Panc1 (cell line): ENCODE results near the gene SUGCT. TPM values are rescaled to one million over a fixed set of nuclear protein-coding genes. Genes with fewer than 3 reads are reported as not detected.

Source experiments
- ATAC-seq: fragments of 200-7000 bp; cut with Tn5 transposase; 2 replicates; pipeline ENCODE4 v1.9.1; 2020; ENCODE audit warnings: mild to moderate bottlenecking, moderate library complexity
- BruUV-seq: library from RNA; stranded (reverse); fragments of 400-500 nt; replicated peaks from 2 replicates; lab custom pipeline; 2021; lab: Mats Ljungman, UMichigan
- CTCF ChIA-PET: fragments of 300-600 bp; sonication (Branson Sonifier 250); formaldehyde crosslinking; loops from one replicate; lab custom pipeline; 2022; ENCODE audit warnings: antibody characterized with exemption; lab: Charles Lee
- POLR2A ChIA-PET: fragments of 300-600 bp; sonication (Branson Sonifier 250); formaldehyde crosslinking; loops from one replicate; lab custom pipeline; 2022; ENCODE audit warnings: antibody characterized with exemption; lab: Charles Lee
- DNase-seq: peaks from one replicate; pipeline ENCODE4 v3.0.0-alpha.2; 2010; ENCODE audit warnings: low read depth, low spot score
- H3K27ac ChIP-seq: 2 replicates; pipeline ENCODE4 v1.5.1; 2011; ENCODE audit warnings: mild to moderate bottlenecking, low read length, inconsistent platforms
- H3K27me3 ChIP-seq: fragments of 200-500 bp; sonication (Bioruptor generic); 2 replicates; pipeline ENCODE4 v1.6.0; 2014; ENCODE audit warnings: low read length, inconsistent platforms; ENCODE audit not compliant: control insufficient read depth, insufficient read depth
- H3K36me3 ChIP-seq: fragments of 200-500 bp; sonication (Bioruptor generic); 2 replicates; pipeline ENCODE4 v1.5.1; 2014; ENCODE audit warnings: inconsistent platforms, mild to moderate bottlenecking, low read length, moderate library complexity; ENCODE audit not compliant: control insufficient read depth, insufficient read depth
- H3K4me1 ChIP-seq: 2 replicates; pipeline ENCODE4 v1.5.1; 2011; ENCODE audit warnings: inconsistent platforms, mild to moderate bottlenecking, low read length, moderate library complexity; ENCODE audit not compliant: control insufficient read depth, insufficient read depth
- H3K4me3 ChIP-seq, 2 experiments: 2 replicates each; pipeline ENCODE4 v1.5.1; 2011 to 2012; ENCODE audit warnings: low read depth in 2 of 2, low read length in 2 of 2, mild to moderate bottlenecking in 2 of 2, inconsistent platforms in 1 of 2, moderate library complexity in 1 of 2
- H3K9me3 ChIP-seq: fragments of 200-500 bp; sonication (Bioruptor generic); 2 replicates; pipeline ENCODE4 v1.5.1; 2014; ENCODE audit warnings: low read depth, mild to moderate bottlenecking, inconsistent platforms, low read length, moderate library complexity; ENCODE audit not compliant: control insufficient read depth, insufficient read depth
- CTCF ChIP-seq: fragments of 450-650 bp; IDR thresholded peaks from 2 replicates; pipeline ENCODE4 v1.5.1; 2017; ENCODE audit warnings: mild to moderate bottlenecking
- POLR2AphosphoS5 ChIP-seq: IDR thresholded peaks from 2 replicates; pipeline ENCODE4 v1.6.1; 2012; ENCODE audit warnings: mild to moderate bottlenecking, low read depth, low read length, moderate library complexity
- REST ChIP-seq, 2 experiments: IDR thresholded peaks; 2 replicates each; pipeline ENCODE4 v1.6.1; 2011 to 2012; ENCODE audit warnings: low read depth in 2 of 2, control low read depth in 1 of 2, low read length in 1 of 2, mild to moderate bottlenecking in 1 of 2, moderate library complexity in 1 of 2; ENCODE audit not compliant: insufficient read depth in 1 of 2
- SIN3A ChIP-seq: IDR thresholded peaks from 2 replicates; pipeline ENCODE4 v1.6.1; 2012; ENCODE audit warnings: low read depth, mild to moderate bottlenecking, low read length, moderate library complexity, borderline replicate concordance; ENCODE audit not compliant: insufficient read depth
- TCF7L2 ChIP-seq: IDR thresholded peaks from 2 replicates; pipeline ENCODE4 v1.6.1; 2011; ENCODE audit warnings: mild to moderate bottlenecking, low read depth, low read length, inconsistent platforms
- in situ Hi-C: cut with HindIII; loops from 2 replicates; pipeline ENCODE4 v1.10.0; 2016; ENCODE audit warnings: low sequenced_read_pairs, low pct_unique_long_range_greater_than_20kb
- intact Hi-C: fragments of 100-400 bp; cut with micrococcal nuclease; formaldehyde crosslinking; loops from one replicate; pipeline ENCODE4 v1.10.0; 2022; ENCODE audit not compliant: unreplicated experiment
- total RNA-seq: library from RNA; stranded (reverse); gene quantifications from one replicate; pipeline ENCODE4 v1.2.1, GENCODE V29; 2021; ENCODE audit not compliant: unreplicated experiment

The SUGCT gene
- total RNA-seq, 1 experiment from 2014 or later: 3.1 TPM

GRCh38 chr7:40202851-40203250, 68.0 kb downstream of the SUGCT start:
- in situ Hi-C loops: no loop called here
- TF ChIP-seq REST (IDR thresholded peaks at IDR 0.05; ENCODE audit: insufficient read depth in 1 of 2, low read depth in 2 of 2, low read length in 1 of 2) (no peak), TCF7L2 (no peak), SIN3A (no peak)
- ChIA-PET POLR2A (no interaction called here), CTCF (no interaction called here)
- no TSS peak for BruUV-seq
- DNase-seq (no peak), ATAC-seq (no peak)
- no peaks in the 10 kb centered on the region for H3K36me3 ChIP-seq
- H3K4me3 ChIP-seq: no peak overlapping the region
- intact Hi-C loops: no loop called here
- H3K27me3 ChIP-seq: no peaks in the 10 kb centered on the region
- H3K27ac ChIP-seq: no peak overlapping the region
- H3K4me1 ChIP-seq: no peaks in the 10 kb centered on the region
- H3K9me3 ChIP-seq: no peaks in the 10 kb centered on the region

- ChIA-PET POLR2A (no interaction called here), CTCF (no interaction called here)
- in situ Hi-C loops: no loop called here
- Histone ChIP-seq H3K9me3 (no peaks in the 10 kb centered on the region), H3K4me1 (no peaks in the 10 kb centered on the region), H3K36me3 (no peaks in the 10 kb centered on the region), H3K27ac (no peak overlapping the region), H3K27me3 (no peaks in the 10 kb centered on the region), H3K4me3 (no peak overlapping the region)
- intact Hi-C loops: no loop called here
- ATAC-seq (no peak), DNase-seq (no peak)
- TF ChIP-seq SIN3A: no peak
- TF ChIP-seq CTCF: no peak
- TF ChIP-seq POLR2AphosphoS5: no peak
- TF ChIP-seq TCF7L2: no peak
- no peak for TF ChIP-seq REST (IDR thresholded peaks at IDR 0.05; ENCODE audit: insufficient read depth in 1 of 2, low read depth in 2 of 2, low read length in 1 of 2)
- BruUV-seq: no TSS peak
Observed at GRCh38 chr7:40204581-40204980, 69.8 kb downstream of the SUGCT start.
